ENCODE measurements around the gene NQO2.

The NQO2 gene

DNA sequence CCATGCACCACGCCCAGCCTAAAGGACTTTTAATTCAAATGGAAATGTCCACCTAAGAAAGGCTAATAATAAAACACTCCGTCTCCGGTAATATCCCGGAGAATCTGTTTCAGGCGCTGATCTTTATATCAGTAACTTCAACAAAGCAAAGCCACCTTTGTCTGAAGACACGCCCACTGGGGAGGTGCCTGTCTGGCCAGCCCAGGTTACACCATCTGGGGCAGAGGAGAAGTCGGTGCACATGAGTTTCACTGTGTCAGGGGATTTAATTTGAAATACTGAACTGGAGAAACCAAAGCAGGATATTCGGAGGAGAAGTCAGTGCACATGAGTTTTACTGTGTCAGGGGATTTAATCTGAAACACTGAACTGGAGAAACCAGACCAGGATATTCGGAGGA is 37.7 kb upstream of the NQO2 start:
- TF ChIP-seq ZBTB7A (IDR thresholded peaks at IDR 0.05; ENCODE audit: low read depth): no peak
- TF ChIP-seq CREB1 (IDR thresholded peaks at IDR 0.05; ENCODE audit: low read depth): no peak

DNA sequence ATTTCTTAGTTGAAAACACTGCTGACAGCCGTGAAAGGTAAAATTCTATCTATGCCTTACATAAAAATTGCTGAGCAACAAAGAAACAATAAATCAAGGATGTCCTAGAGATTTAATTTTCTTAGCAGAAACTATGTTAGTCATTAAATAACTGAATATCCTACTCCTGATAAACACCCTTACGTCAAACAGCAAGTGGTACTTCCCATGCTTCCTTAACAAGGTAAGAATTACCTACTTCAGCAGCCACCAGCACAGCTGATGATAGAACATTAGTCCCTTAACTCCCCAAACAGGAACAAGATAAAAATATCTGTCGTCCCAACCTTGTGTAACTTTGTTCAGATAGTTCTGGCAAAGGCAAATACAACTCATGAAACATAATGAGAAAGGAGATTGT is 37.1 kb upstream of the NQO2 start:
- TF ChIP-seq USF1 (IDR thresholded peaks at IDR 0.05): no peak
- no peak for TF ChIP-seq CREB1 (IDR thresholded peaks at IDR 0.05; ENCODE audit: low read depth)
- no peak for TF ChIP-seq EP300 (IDR thresholded peaks at IDR 0.05; ENCODE audit: borderline replicate concordance)
- TF ChIP-seq FOXM1 (IDR thresholded peaks at IDR 0.05; ENCODE audit: borderline replicate concordance, low read depth): no peak
- TF ChIP-seq CEBPB (IDR thresholded peaks at IDR 0.05): no peak

- TF ChIP-seq RAD21 (IDR thresholded peaks at IDR 0.05; ENCODE audit: low read depth): no peak
These were observed 35.9 kb upstream of the NQO2 start for GRCh38 chr6:2963756-2964155.

DNA sequence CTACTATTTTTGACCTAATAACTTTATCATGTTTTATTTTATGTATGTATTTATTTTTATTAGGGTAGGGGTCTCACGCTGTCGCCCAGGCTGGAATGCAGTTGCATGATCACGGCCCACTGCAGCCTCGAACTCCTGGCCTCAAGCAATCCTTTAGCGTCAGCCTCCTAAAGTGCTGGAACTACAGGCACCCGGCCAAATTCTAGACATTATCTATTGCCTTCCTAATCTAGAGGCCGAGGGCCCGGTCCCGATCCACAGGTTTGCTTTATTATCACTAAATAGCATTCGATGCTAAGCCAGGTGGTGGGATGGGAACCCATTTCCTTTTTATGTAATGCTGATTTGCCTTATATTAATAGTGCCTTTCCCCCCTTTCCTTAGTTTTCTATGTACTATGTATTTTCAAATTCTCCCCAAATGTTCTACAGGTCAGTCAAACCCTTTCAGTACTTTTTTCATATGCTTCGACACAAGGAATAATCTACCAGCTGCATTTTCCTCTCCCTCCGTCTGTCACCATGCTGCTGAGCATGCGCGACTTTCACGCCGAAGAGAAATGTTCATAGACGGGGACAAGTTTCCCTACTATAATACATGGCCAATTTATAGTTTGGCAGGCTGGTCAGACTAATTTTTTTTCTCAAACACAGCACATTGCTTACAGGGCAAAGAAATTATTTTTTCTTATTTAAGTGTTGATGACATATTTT is 34.7 kb upstream of the NQO2 start:
- TF ChIP-seq EP300 (IDR thresholded peaks at IDR 0.05; ENCODE audit: borderline replicate concordance) (no peak), CREB1 (IDR thresholded peaks at IDR 0.05; ENCODE audit: low read depth) (no peak), FOXM1 (IDR thresholded peaks at IDR 0.05; ENCODE audit: borderline replicate concordance, low read depth) (no peak), CEBPB (IDR thresholded peaks at IDR 0.05) (no peak), YY1 (IDR thresholded peaks at IDR 0.05; ENCODE audit: low read depth) (no peak), TCF12 (IDR thresholded peaks at IDR 0.05; ENCODE audit: low read depth) (no peak), EGR1 (IDR thresholded peaks at IDR 0.05) (no peak), TEAD4 (IDR thresholded peaks at IDR 0.05) (no peak), ZBTB7A (IDR thresholded peaks at IDR 0.05; ENCODE audit: low read depth) (no peak), REST (IDR thresholded peaks at IDR 0.05; ENCODE audit: low read depth) (no peak), USF1 (IDR thresholded peaks at IDR 0.05) (no peak), NFIC (IDR thresholded peaks at IDR 0.05) (no peak), TAF1 (IDR thresholded peaks at IDR 0.05; ENCODE audit: low read depth) (no peak), RAD21 (IDR thresholded peaks at IDR 0.05; ENCODE audit: low read depth) (no peak)
- TF ChIP-seq, protein P1, sequence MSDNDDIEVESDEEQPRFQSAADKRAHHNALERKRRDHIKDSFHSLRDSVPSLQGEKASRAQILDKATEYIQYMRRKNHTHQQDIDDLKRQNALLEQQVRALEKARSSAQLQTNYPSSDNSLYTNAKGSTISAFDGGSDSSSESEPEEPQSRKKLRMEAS (IDR thresholded peaks at IDR 0.05): no peak

- TF ChIP-seq TAF1 (IDR thresholded peaks at IDR 0.05; ENCODE audit: low read depth) (no peak), FOXM1 (IDR thresholded peaks at IDR 0.05; ENCODE audit: borderline replicate concordance, low read depth) (no peak), RAD21 (IDR thresholded peaks at IDR 0.05; ENCODE audit: low read depth) (no peak), TEAD4 (IDR thresholded peaks at IDR 0.05) (no peak), EGR1 (IDR thresholded peaks at IDR 0.05) (no peak), CREB1 (IDR thresholded peaks at IDR 0.05; ENCODE audit: low read depth) (no peak), USF1 (IDR thresholded peaks at IDR 0.05) (no peak), REST (IDR thresholded peaks at IDR 0.05; ENCODE audit: low read depth) (no peak), CEBPB (IDR thresholded peaks at IDR 0.05) (no peak), YY1 (IDR thresholded peaks at IDR 0.05; ENCODE audit: low read depth) (no peak), EP300 (IDR thresholded peaks at IDR 0.05; ENCODE audit: borderline replicate concordance) (no peak), NFIC (IDR thresholded peaks at IDR 0.05) (no peak), TCF12 (IDR thresholded peaks at IDR 0.05; ENCODE audit: low read depth) (no peak), ZBTB7A (IDR thresholded peaks at IDR 0.05; ENCODE audit: low read depth) (no peak)
- TF ChIP-seq, protein P1 (IDR thresholded peaks at IDR 0.05): no peak
These were observed 33.3 kb upstream of the NQO2 start for GRCh38 chr6:2966347-2966746.

GRCh38 chr6:2967936-2968335 is 31.8 kb upstream of the NQO2 start:
- TF ChIP-seq, protein P1 (IDR thresholded peaks at IDR 0.05): no peak
- TF ChIP-seq TEAD4 (IDR thresholded peaks at IDR 0.05) (no peak), USF1 (IDR thresholded peaks at IDR 0.05) (no peak), CEBPB (IDR thresholded peaks at IDR 0.05) (no peak)
